HG02884 (cell line): ENCODE results near the gene RPL22.

ENCODE experiments used
- ATAC-seq: cut with Tn5 transposase; IDR thresholded peaks from one replicate; pipeline ENCODE4 v1.9.1; 2021; ENCODE audit warnings: mild to moderate bottlenecking, moderate library complexity; ENCODE audit not compliant: unreplicated experiment

RPL22 gene

GRCh38 chr1:6205849-6206519, 6.6 kb upstream of the RPL22 start, which contains the start of gene RNF207:
Gene RNF207 (plus strand): TSS chr1:6206119. CDS start chr1:6206536, 417 bp downstream.
- peak; percentile 61 for ATAC-seq

DNA sequence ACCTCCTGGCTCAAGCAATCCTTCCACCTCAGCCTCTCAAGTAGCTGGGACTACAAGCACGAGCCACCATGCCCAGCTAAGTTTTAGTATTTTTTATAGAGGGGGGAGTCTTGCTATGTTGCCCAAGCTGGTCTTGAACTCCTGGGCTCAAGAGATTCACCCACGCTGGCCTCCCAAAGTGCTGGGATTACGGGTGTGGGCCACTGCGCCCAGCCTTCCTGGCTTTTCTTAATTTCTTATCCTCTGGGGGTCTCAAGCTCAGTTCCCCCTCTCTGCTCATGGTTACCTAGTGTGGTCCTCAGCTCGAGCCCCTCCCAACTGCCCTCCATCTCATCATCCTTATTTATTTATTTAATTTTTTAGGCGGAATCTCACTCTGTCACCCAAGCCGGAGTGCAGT, 2.9 kb upstream of the RPL22 start:
- ATAC-seq: no peak

GRCh38 chr1:6200188-6200809, 904 bp upstream of the RPL22 start:
- ATAC-seq: no peak

DNA sequence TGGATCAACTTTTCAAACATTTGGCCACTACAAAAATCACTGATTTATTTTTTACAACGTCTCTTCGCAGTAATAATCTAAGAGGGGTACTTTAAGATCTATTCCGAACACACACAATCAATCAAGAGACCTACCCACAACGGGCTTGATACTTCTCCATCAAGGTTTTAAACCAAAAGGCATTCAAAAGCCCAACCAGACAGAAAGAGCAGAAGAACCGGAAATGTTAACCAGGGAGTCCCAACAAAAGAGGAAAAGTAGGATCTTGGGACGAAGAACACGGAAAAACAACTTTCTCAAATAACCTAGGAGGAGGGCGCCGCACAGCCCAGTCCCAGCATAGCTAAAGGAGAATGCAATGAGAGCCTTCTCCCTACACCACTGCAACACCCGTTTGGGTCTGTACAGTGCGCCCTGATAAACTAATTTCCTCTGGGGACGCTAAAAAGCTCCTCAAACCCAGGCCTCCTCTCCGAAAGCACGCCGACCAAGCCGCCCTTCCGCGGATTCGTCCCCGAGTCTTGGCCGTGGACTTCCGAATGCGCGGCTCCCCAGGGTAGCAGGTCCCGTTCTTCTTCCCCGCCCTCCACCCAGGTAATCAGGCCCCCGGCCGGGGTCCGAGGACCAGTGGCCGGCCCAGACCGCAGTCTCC, 623 bp downstream of the RPL22 start:
- peak; percentile 22 for ATAC-seq

DNA sequence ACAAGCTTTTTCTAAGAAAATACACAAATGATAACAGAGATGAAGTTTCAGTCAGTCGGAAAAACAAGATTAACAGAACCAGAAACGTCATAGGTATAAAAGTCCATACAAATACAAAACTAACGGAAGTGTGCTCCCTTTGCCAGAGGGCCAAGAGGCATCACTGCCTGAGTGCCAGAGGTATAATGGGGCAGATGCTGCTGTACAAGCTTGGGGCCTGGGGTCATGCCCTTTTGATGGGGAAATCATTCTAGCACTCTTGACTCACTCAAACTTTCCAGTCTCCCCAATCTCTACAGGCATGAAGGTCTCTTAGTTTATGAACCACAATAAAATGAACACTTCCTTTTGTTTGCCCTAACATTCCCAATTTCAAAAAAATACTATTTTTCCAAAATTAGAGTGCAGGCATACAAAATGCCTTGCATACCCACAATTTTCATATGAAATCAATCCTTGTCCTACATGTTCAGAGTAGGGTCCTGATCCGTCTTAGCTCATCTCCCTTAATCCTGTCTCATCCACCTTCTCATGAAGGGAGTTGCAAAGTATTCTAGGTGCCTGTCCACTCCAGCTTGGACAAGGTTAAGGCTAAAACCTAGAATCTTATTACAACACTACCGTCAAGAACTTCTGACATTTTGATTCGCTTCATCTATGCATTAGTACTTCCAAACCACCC, 1.5 kb downstream of the RPL22 start:
- no peak for ATAC-seq

DNA sequence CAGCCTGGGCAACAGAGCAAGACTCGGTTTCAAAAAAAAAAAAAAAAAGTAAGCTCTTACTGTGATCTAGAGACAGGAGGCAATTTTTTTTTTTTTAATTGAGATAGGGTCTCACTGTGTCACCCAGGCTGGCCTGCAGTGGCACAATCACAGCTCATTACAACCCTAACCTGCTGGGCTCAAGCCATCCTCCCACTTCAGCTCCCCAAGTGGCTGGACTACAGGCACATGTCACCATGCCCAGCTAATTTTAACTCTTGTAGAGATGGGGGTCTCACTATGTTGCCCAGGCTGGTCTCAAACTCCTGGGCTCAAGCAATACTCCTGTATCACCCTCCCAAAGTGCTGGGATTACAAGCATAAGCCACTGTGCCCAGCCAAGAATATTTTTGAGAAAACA, 7.4 kb downstream of the RPL22 start:
- ATAC-seq: no peak

- no peak for ATAC-seq
Measured at GRCh38 chr1:6188466-6188865, 10.9 kb downstream of the RPL22 start.

GRCh38 chr1:6185635-6186382, 13.6 kb downstream of the RPL22 start:
- ATAC-seq: no peak

GRCh38 chr1:6185151-6185550, 14.2 kb downstream of the RPL22 start:
- ATAC-seq: no peak

DNA sequence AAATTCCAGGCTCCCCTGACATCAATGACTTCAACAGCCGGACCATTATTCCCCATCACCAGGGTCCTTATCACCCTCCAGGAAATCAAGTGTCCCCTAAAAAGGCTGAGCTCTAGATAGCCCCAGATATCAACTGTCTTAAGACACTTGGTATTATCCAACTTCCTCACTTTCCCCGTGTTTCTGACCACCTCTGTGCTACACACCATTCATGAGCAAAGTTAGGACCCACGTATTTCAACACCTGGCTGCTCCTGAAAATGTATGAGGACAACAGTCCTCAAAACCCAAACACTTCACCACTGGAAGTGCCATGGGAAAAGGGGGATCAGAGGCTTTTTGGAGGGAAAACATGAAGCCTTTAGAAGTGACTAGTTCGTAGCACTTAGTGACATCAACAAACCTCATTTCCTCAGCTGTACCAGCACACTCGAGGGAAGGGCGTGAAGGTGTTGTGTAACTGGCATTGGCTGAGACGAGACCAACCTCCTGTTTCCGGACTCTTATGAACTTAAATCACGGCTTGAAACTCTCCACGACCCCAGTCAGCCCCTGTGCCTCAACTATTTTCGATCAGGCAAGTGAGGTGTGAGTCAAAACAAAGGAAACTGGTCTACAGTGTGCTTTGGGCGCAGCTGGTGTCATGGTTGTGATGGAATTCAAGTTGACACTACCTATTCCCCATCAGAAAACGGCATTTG, 15.2 kb downstream of the RPL22 start:
- no peak for ATAC-seq

GRCh38 chr1:6183520-6183989, 15.8 kb downstream of the RPL22 start:
- no peak for ATAC-seq

GRCh38 chr1:6181347-6181770, 18.0 kb downstream of the RPL22 start:
- ATAC-seq: no peak

GRCh38 chr1:6180707-6181311, 18.6 kb downstream of the RPL22 start:
- ATAC-seq: no peak

GRCh38 chr1:6180268-6180706, 19.1 kb downstream of the RPL22 start, which contains the start of gene CHD5:
Gene CHD5 (minus strand): TSS chr1:6180321. CDS start chr1:6180023, 298 bp downstream.
- ATAC-seq: no peak

DNA sequence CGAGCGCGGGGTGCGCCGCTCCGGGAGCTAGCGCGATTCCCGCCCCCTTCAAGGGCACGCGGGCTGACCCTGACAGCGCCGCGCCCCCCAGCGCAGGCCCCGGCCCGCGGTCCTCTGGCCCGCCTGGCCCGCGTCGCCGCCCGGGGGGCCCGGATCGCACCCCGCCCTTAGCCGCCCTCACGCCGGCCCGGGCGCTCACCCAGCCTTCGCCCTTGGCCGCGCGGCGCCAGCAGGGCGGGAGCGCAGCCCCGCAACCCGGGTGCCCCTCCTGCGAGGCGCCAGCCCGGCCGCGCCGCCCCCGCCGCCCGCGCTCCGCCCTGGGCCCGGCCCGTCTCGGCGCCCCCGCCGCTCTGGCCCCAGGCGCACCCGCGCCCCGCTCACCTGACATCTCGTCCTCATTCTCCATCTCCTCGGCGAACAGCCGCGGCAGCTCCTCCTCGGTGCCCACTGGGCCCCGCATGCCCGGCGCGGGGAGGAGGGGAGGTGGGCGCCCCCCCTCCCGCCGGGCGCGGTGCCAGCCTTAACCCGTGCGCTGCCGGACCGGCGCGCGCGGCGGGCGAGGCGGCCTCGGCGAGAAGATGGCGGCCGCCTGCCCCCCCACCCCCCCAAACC, 19.7 kb downstream of the RPL22 start:
- no peak for ATAC-seq

- ATAC-seq: no peak
Measured at GRCh38 chr1:6178751-6179563, 20.4 kb downstream of the RPL22 start.

GRCh38 chr1:6177681-6178380, 21.6 kb downstream of the RPL22 start:
- ATAC-seq: no peak

DNA sequence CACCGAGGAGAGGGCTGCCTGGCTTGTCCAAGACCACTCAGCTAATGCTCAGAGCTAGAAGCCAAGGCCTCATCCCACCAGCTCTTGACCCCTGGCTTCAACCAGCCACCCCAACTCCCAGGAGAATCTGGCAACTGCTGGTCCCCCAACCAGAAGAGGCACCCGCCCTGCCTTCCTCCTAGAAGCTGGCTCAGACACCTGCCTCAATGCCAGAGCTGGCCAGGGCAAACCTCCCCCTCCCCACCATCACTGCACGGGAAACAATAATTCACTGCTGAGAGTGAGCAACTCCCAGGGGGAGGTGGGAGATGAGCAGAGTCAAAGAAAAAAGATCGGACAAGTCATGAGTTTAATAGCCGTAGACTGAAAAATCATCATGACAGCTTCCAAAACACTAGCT, 22.6 kb downstream of the RPL22 start:
- no peak for ATAC-seq
